Calu3 (cell line): ENCODE results near the gene PNPLA7. TPM values are rescaled to one million over a fixed set of nuclear protein-coding genes. Genes with fewer than 3 reads are reported as not detected.
"Not testable (repeated sequence)": the region's sequence is repeated elsewhere in the genome, so short reads cannot be mapped to it uniquely, and the experiment has no call there.

ENCODE experiments used
- BruUV-seq: library from RNA; stranded (reverse); fragments of 400-500 nt; replicated peaks from 2 replicates; lab custom pipeline; 2021; lab: Mats Ljungman, UMichigan
- CTCF ChIA-PET: fragments of 300-600 bp; sonication (Branson Sonifier 250); formaldehyde crosslinking; loops from one replicate; lab custom pipeline; 2022; ENCODE audit warnings: antibody characterized with exemption; lab: Charles Lee
- DNase-seq: peaks from one replicate; pipeline ENCODE4 v3.0.0; 2022
- H3K27ac Mint-ChIP-seq: one replicate; pipeline ENCODE4 v1.8.0; 2022; ENCODE audit warnings: mixed read lengths; ENCODE audit not compliant: unreplicated experiment
- H3K27me3 Mint-ChIP-seq: one replicate; pipeline ENCODE4 v1.8.0; 2022; ENCODE audit warnings: mixed read lengths; ENCODE audit not compliant: unreplicated experiment
- H3K36me3 Mint-ChIP-seq: one replicate; pipeline ENCODE4 v1.8.0; 2022; ENCODE audit warnings: mild to moderate bottlenecking, moderate library complexity, mixed read lengths; ENCODE audit not compliant: insufficient read depth, unreplicated experiment
- H3K4me1 Mint-ChIP-seq: one replicate; pipeline ENCODE4 v1.8.0; 2022; ENCODE audit warnings: mild to moderate bottlenecking, low read depth, mixed read lengths; ENCODE audit not compliant: unreplicated experiment
- H3K4me3 Mint-ChIP-seq: one replicate; pipeline ENCODE4 v1.8.0; 2022; ENCODE audit warnings: mild to moderate bottlenecking, low read depth, moderate library complexity, mixed read lengths; ENCODE audit not compliant: unreplicated experiment
- H3K9me3 Mint-ChIP-seq: one replicate; pipeline ENCODE4 v1.8.0; 2022; ENCODE audit warnings: low read depth, mixed read lengths; ENCODE audit not compliant: unreplicated experiment
- CTCF ChIP-seq: fragments of 200-600 bp; IDR thresholded peaks from one replicate; pipeline ENCODE4 v1.8.0; 2022; ENCODE audit warnings: antibody characterized with exemption; ENCODE audit not compliant: unreplicated experiment
- intact Hi-C: fragments of 100-400 bp; cut with micrococcal nuclease; formaldehyde crosslinking; loops from one replicate; pipeline ENCODE4 v1.10.0; 2022; ENCODE audit not compliant: unreplicated experiment
- total RNA-seq: library from RNA; stranded (reverse); gene quantifications from 2 replicates; pipeline ENCODE4 v1.2.3, GENCODE V29; 2022

Gene PNPLA7
- total RNA-seq, 1 experiment from 2014 or later, result 1.8 TPM

- no peak for TF ChIP-seq CTCF
- Mint-ChIP-seq H3K36me3 (no peaks in the 10 kb centered on the region), H3K27ac (no peak overlapping the region), H3K9me3 (peaks cover 2% of the 10 kb centered on the region), H3K4me1 (no peaks in the 10 kb centered on the region), H3K27me3 (no peaks in the 10 kb centered on the region), H3K4me3 (no peak overlapping the region)
- intact Hi-C loops, result no loop called here
- DNase-seq, result no peak
- BruUV-seq, result no TSS peak
- CTCF ChIA-PET, result no interaction called here
These were observed 7.7 kb downstream of the PNPLA7 start for GRCh38 chr9:137542486-137542885.

GRCh38 chr9:137540536-137540935, 9.7 kb downstream of the PNPLA7 start:
- CTCF ChIA-PET, result interaction anchor here (0.6 kb wide), 1 partner anchor 27 kb away, joined by 3 read pairs; no protein-coding TSS in a partner anchor
- no peak for TF ChIP-seq CTCF
- intact Hi-C loops, result no loop called here
- H3K27ac Mint-ChIP-seq, result no peak overlapping the region
- DNase-seq, result no peak
- no peaks in the 10 kb centered on the region for H3K9me3 Mint-ChIP-seq
- H3K27me3 Mint-ChIP-seq, result no peaks in the 10 kb centered on the region
- H3K4me3 Mint-ChIP-seq, result no peak overlapping the region
- H3K4me1 Mint-ChIP-seq, result no peaks in the 10 kb centered on the region
- no TSS peak for BruUV-seq
- H3K36me3 Mint-ChIP-seq, result no peaks in the 10 kb centered on the region

GRCh38 chr9:137538058-137538457, 12.1 kb downstream of the PNPLA7 start:
- Mint-ChIP-seq H3K27ac (no peak overlapping the region), H3K27me3 (no peaks in the 10 kb centered on the region), H3K4me1 (peaks cover 9% of the 10 kb centered on the region), H3K9me3 (no peaks in the 10 kb centered on the region), H3K36me3 (peaks cover 4% of the 10 kb centered on the region), H3K4me3 (no peak overlapping the region)
- no TSS peak for BruUV-seq
- CTCF ChIA-PET, result no interaction called here
- TF ChIP-seq CTCF, result no peak
- no peak for DNase-seq
- intact Hi-C loops, result no loop called here

- H3K4me3 Mint-ChIP-seq, H3K27me3 Mint-ChIP-seq, BruUV-seq, intact Hi-C loops, DNase-seq, H3K36me3 Mint-ChIP-seq, CTCF ChIA-PET, H3K4me1 Mint-ChIP-seq, H3K9me3 Mint-ChIP-seq, H3K27ac Mint-ChIP-seq: not testable (repeated sequence)
These were observed 13.5 kb downstream of the PNPLA7 start for GRCh38 chr9:137536594-137537131.

- CTCF ChIA-PET, result interaction anchor here (0.6 to 1.0 kb wide), 6 partner anchors 12 to 600 kb away, joined by 3 to 9 read pairs (median 4); partner anchors contain the start of genes EXD3, NOXA1 and PNPLA7
- Mint-ChIP-seq H3K27ac (no peak overlapping the region), H3K9me3 (no peaks in the 10 kb centered on the region), H3K27me3 (no peaks in the 10 kb centered on the region), H3K4me1 (peaks cover 9% of the 10 kb centered on the region), H3K36me3 (peaks cover 4% of the 10 kb centered on the region), H3K4me3 (peak overlapping the region; percentile 50)
- no peak for DNase-seq
- no peak for TF ChIP-seq CTCF
- intact Hi-C loops, result no loop called here
- BruUV-seq, result no TSS peak
These were observed 15.1 kb downstream of the PNPLA7 start for GRCh38 chr9:137535120-137535428.
